ENCODE data around the gene KRT36.

Gene KRT36

DNA sequence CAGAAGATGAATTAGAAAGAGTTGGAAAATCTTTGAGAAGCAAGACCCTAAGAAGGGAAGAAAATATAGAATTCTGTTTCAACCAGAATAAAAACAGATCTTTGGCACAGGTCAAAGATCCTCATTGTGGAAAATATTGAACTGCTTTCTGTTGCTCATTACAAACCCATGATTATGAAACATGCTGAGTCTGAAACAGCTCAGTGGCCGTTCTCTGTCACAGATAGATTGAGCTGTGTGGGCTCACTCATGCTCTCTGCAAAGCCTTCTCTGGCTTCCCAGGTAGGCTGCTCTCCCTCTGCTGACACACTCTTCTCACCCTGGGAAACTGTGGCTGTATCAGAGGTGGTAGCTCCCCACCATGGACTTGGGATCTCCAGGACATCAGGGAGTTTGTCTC, 45.5 kb downstream of the KRT36 start:
- DNase-seq (ENCODE audit: low read depth): no peak
- no peak overlapping the region for H3K4me3 ChIP-seq (replicated peaks; ENCODE audit: low read depth, low read length)
- TF ChIP-seq, protein P1, sequence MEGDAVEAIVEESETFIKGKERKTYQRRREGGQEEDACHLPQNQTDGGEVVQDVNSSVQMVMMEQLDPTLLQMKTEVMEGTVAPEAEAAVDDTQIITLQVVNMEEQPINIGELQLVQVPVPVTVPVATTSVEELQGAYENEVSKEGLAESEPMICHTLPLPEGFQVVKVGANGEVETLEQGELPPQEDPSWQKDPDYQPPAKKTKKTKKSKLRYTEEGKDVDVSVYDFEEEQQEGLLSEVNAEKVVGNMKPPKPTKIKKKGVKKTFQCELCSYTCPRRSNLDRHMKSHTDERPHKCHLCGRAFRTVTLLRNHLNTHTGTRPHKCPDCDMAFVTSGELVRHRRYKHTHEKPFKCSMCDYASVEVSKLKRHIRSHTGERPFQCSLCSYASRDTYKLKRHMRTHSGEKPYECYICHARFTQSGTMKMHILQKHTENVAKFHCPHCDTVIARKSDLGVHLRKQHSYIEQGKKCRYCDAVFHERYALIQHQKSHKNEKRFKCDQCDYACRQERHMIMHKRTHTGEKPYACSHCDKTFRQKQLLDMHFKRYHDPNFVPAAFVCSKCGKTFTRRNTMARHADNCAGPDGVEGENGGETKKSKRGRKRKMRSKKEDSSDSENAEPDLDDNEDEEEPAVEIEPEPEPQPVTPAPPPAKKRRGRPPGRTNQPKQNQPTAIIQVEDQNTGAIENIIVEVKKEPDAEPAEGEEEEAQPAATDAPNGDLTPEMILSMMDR (IDR thresholded peaks at IDR 0.05; ENCODE audit: low read length, missing control alignments): no peak

- TF ChIP-seq, protein P1 (IDR thresholded peaks at IDR 0.05; ENCODE audit: low read length, missing control alignments): no peak
- no peak overlapping the region for H3K4me3 ChIP-seq (replicated peaks; ENCODE audit: low read depth, low read length)
- peak; percentile 39 for DNase-seq (ENCODE audit: low read depth)
These were observed 47.0 kb downstream of the KRT36 start for GRCh38 chr17:41442739-41443138.

- H3K4me3 ChIP-seq (replicated peaks; ENCODE audit: low read depth, low read length): no peak within 1 kb of the TSS
- no peak for DNase-seq (ENCODE audit: low read depth)
- TF ChIP-seq, protein P1 (IDR thresholded peaks at IDR 0.05; ENCODE audit: low read length, missing control alignments): no peak
These were observed 49.1 kb downstream of the KRT36 start, which contains the start of gene KRT38 for GRCh38 chr17:41440531-41441033. KRT38 (minus strand) TSS chr17:41440983; CDS start chr17:41440921, 62 bp downstream.

GRCh38 chr17:41439375-41439774, 50.3 kb downstream of the KRT36 start:
- H3K4me3 ChIP-seq (replicated peaks; ENCODE audit: low read depth, low read length): no peak overlapping the region
- DNase-seq (ENCODE audit: low read depth): peak; percentile 49
- TF ChIP-seq, protein P1 (IDR thresholded peaks at IDR 0.05; ENCODE audit: low read length, missing control alignments): no peak

DNA sequence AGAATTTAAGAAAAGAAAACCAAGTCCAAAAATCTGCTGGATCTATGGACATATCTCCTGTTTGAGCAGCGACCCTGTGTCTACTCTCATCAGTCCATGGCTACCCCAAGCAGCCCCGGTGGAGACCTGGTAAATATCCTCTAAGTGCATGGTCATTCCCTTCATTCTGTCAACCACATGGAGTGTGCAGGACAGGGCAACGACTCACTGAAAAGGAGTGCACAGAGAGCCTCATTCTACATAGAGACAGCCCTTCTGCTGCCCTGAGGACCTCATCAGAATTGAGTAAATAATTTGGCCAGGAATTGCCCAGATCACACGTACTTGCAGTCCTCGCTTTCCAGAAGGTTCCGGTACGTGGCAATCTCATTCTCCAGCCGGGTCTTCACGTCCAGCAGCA, 51.9 kb downstream of the KRT36 start:
- no peak overlapping the region for H3K4me3 ChIP-seq (replicated peaks; ENCODE audit: low read depth, low read length)
- DNase-seq (ENCODE audit: low read depth): no peak
- TF ChIP-seq, protein P1 (IDR thresholded peaks at IDR 0.05; ENCODE audit: low read length, missing control alignments): no peak

DNA sequence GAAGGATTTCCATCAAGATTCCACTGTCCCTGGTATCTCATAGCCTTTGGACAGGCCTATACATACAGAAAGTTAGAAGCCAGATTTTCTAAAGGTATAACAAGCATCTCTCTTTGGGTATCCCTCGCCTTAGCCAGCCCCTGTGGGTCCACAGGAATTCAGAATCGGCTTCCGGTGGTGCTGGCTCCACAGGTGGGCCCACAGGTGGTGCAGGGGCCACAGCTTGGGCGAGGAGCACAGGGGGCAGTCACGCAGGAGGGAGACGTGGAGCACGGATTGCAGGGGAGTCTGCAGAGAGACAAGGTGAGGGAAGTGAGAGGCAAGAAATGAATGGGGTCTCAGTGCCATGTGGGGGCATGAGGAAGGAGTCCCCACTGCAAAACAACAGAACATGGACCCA, 52.5 kb downstream of the KRT36 start:
- no peak for DNase-seq (ENCODE audit: low read depth)
- no peak overlapping the region for H3K4me3 ChIP-seq (replicated peaks; ENCODE audit: low read depth, low read length)
- TF ChIP-seq, protein P1 (IDR thresholded peaks at IDR 0.05; ENCODE audit: low read length, missing control alignments): no peak
